ENCODE results near the gene JARID2. TPM values are rescaled to one million over a fixed set of nuclear protein-coding genes. Genes with fewer than 3 reads are reported as not detected.

The JARID2 gene
- total and polyA plus RNA-seq, 9 of the 15 experiments (the other 6 are each of a cell fraction or from before 2014, with no cell fraction given): 5.0 to 29.0 (median 15.6) TPM

DNA sequence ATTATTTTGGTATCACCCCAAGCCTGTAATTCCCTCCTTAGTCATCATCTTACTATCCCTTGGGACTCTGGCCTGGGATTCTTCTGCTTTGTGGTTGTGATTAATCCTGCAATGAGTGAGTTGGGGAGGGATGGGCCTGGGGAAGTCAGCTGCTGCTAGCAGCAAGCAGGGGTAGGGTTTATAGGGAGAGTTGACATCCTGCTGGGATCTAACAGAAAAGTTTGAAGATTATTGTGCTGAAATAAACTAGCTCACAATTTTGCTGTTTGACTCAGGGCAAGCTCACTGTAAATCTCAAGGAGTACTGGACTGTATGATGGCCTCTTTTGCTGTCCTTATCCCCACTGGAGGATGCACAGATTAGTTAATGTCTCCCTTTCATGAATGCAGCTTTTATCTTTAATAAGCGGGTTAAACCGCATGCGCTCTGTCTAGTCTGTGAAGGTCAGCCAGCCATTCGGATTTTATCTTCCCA lies 83.4 kb downstream of the JARID2 start (continued):
- TF ChIP-seq, protein P1, sequence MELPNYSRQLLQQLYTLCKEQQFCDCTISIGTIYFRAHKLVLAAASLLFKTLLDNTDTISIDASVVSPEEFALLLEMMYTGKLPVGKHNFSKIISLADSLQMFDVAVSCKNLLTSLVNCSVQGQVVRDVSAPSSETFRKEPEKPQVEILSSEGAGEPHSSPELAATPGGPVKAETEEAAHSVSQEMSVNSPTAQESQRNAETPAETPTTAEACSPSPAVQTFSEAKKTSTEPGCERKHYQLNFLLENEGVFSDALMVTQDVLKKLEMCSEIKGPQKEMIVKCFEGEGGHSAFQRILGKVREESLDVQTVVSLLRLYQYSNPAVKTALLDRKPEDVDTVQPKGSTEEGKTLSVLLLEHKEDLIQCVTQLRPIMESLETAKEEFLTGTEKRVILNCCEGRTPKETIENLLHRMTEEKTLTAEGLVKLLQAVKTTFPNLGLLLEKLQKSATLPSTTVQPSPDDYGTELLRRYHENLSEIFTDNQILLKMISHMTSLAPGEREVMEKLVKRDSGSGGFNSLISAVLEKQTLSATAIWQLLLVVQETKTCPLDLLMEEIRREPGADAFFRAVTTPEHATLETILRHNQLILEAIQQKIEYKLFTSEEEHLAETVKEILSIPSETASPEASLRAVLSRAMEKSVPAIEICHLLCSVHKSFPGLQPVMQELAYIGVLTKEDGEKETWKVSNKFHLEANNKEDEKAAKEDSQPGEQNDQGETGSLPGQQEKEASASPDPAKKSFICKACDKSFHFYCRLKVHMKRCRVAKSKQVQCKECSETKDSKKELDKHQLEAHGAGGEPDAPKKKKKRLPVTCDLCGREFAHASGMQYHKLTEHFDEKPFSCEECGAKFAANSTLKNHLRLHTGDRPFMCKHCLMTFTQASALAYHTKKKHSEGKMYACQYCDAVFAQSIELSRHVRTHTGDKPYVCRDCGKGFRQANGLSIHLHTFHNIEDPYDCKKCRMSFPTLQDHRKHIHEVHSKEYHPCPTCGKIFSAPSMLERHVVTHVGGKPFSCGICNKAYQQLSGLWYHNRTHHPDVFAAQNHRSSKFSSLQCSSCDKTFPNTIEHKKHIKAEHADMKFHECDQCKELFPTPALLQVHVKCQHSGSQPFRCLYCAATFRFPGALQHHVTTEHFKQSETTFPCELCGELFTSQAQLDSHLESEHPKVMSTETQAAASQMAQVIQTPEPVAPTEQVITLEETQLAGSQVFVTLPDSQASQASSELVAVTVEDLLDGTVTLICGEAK (IDR thresholded peaks at IDR 0.05): no peak
- TF ChIP-seq, protein P1 (CRISPR knock-in tag; IDR thresholded peaks at IDR 0.05): no peak
- no peak for TF ChIP-seq ZNF586 (CRISPR knock-in tag; conservative IDR thresholded peaks at IDR 0.05)
- TF ChIP-seq PRPF4 (IDR thresholded peaks at IDR 0.05; ENCODE audit: insufficient read depth, low read depth, low read length, poor library complexity, severe bottlenecking): no peak

Measured in K562 (cell line).